Glutamatergic neuron (in vitro differentiated cells): ENCODE measurements around the gene B3GNT3. TPM values are rescaled to one million over a fixed set of nuclear protein-coding genes. Genes with fewer than 3 reads are reported as not detected.

Experiments
- DNase-seq: peaks from one replicate; pipeline ENCODE4 v3.0.0; 2022
- H3K27ac Mint-ChIP-seq: one replicate; pipeline ENCODE4 v1.8.0; 2020; ENCODE audit warnings: mild to moderate bottlenecking, mixed read lengths, inconsistent platforms; ENCODE audit not compliant: unreplicated experiment
- H3K27me3 Mint-ChIP-seq: one replicate; pipeline ENCODE4 v1.8.0; 2020; ENCODE audit warnings: mild to moderate bottlenecking, moderate library complexity, mixed read lengths, inconsistent platforms; ENCODE audit not compliant: unreplicated experiment
- H3K36me3 Mint-ChIP-seq: one replicate; pipeline ENCODE4 v1.8.0; 2020; ENCODE audit warnings: mild to moderate bottlenecking, mixed read lengths, inconsistent platforms; ENCODE audit not compliant: unreplicated experiment
- H3K4me1 Mint-ChIP-seq: one replicate; pipeline ENCODE4 v1.8.0; 2020; ENCODE audit warnings: mild to moderate bottlenecking, low read depth, mixed read lengths, inconsistent platforms; ENCODE audit not compliant: unreplicated experiment
- H3K4me3 Mint-ChIP-seq: one replicate; pipeline ENCODE4 v1.8.0; 2020; ENCODE audit warnings: mild to moderate bottlenecking, mixed read lengths, inconsistent platforms; ENCODE audit not compliant: unreplicated experiment
- H3K9me3 Mint-ChIP-seq: one replicate; pipeline ENCODE4 v1.8.0; 2020; ENCODE audit warnings: mild to moderate bottlenecking, moderate library complexity, mixed read lengths, inconsistent platforms; ENCODE audit not compliant: unreplicated experiment
- total RNA-seq: library from RNA; stranded (reverse); fragmentation: NEBNext Ultra II Directional; extraction: Animal tissue kit (Norgen Biotek cat#: 25700); gene quantifications from one replicate; pipeline ENCODE4 v1.2.1, GENCODE V29; 2021; ENCODE audit not compliant: unreplicated experiment
- TF ChIP-seq, protein P1 (sequence below): fragments of 200-600 bp; sonication (generic); IDR thresholded peaks from one replicate; pipeline ENCODE4 v1.5.0; 2021; ENCODE audit not compliant: partially characterized antibody, unreplicated experiment

The B3GNT3 gene
- total RNA-seq, 1 donor from 2014 or later: not detected

DNA sequence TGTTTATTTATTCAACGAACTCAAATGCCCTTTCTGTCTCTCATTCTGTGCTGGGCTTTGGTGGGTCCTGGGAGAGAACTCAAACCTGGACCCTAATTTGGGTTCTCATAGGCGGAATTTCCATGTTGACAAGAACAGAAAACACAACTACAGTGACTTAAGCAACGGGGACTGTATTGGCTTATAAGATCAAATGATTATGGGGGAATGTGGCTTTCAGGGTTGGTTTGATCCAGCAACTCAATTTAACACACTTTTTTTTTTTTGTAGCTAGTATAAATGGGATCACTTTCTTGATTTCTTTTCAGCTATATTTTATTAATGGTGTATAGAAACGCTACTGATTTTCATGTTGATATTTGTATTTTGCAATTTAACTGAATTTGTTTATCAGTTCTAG lies 33.8 kb upstream of the B3GNT3 start:
- H3K4me1 Mint-ChIP-seq: peaks cover 5% of the 10 kb centered on the region
- H3K36me3 Mint-ChIP-seq: no peaks in the 10 kb centered on the region
- H3K27ac Mint-ChIP-seq: peak overlapping the region; percentile 22
- peaks cover 2% of the 10 kb centered on the region for H3K27me3 Mint-ChIP-seq
- no peak for DNase-seq
- no peak overlapping the region for H3K4me3 Mint-ChIP-seq
- TF ChIP-seq, protein P1, sequence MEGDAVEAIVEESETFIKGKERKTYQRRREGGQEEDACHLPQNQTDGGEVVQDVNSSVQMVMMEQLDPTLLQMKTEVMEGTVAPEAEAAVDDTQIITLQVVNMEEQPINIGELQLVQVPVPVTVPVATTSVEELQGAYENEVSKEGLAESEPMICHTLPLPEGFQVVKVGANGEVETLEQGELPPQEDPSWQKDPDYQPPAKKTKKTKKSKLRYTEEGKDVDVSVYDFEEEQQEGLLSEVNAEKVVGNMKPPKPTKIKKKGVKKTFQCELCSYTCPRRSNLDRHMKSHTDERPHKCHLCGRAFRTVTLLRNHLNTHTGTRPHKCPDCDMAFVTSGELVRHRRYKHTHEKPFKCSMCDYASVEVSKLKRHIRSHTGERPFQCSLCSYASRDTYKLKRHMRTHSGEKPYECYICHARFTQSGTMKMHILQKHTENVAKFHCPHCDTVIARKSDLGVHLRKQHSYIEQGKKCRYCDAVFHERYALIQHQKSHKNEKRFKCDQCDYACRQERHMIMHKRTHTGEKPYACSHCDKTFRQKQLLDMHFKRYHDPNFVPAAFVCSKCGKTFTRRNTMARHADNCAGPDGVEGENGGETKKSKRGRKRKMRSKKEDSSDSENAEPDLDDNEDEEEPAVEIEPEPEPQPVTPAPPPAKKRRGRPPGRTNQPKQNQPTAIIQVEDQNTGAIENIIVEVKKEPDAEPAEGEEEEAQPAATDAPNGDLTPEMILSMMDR: no peak
- H3K9me3 Mint-ChIP-seq: peaks cover 10% of the 10 kb centered on the region

GRCh38 chr19:17762505-17763229 lies 32.3 kb upstream of the B3GNT3 start:
- TF ChIP-seq, protein P1: no peak

GRCh38 chr19:17764348-17764747 lies 30.6 kb upstream of the B3GNT3 start:
- Mint-ChIP-seq H3K27me3 (peaks cover 2% of the 10 kb centered on the region), H3K27ac (no peak overlapping the region), H3K36me3 (no peaks in the 10 kb centered on the region), H3K9me3 (peaks cover 5% of the 10 kb centered on the region), H3K4me1 (peaks cover 2% of the 10 kb centered on the region), H3K4me3 (no peak overlapping the region)
- TF ChIP-seq, protein P1: no peak
- DNase-seq: no peak

More at GRCh38 chr19:17762505-17763229, 32.3 kb upstream of the B3GNT3 start:
- DNase-seq: peak; percentile 83
- Mint-ChIP-seq H3K27ac (peak overlapping the region; percentile 94), H3K4me3 (peak overlapping the region; percentile 78), H3K27me3 (peaks cover 2% of the 10 kb centered on the region), H3K9me3 (peaks cover 8% of the 10 kb centered on the region), H3K4me1 (peaks cover 2% of the 10 kb centered on the region), H3K36me3 (no peaks in the 10 kb centered on the region)

GRCh38 chr19:17765069-17765618 lies 29.8 kb upstream of the B3GNT3 start:
- Mint-ChIP-seq H3K27me3 (peaks cover 2% of the 10 kb centered on the region), H3K9me3 (peaks cover 5% of the 10 kb centered on the region), H3K27ac (no peak overlapping the region), H3K4me1 (peaks cover 2% of the 10 kb centered on the region), H3K4me3 (no peak overlapping the region), H3K36me3 (no peaks in the 10 kb centered on the region)
- DNase-seq: no peak
- TF ChIP-seq, protein P1: no peak

DNA sequence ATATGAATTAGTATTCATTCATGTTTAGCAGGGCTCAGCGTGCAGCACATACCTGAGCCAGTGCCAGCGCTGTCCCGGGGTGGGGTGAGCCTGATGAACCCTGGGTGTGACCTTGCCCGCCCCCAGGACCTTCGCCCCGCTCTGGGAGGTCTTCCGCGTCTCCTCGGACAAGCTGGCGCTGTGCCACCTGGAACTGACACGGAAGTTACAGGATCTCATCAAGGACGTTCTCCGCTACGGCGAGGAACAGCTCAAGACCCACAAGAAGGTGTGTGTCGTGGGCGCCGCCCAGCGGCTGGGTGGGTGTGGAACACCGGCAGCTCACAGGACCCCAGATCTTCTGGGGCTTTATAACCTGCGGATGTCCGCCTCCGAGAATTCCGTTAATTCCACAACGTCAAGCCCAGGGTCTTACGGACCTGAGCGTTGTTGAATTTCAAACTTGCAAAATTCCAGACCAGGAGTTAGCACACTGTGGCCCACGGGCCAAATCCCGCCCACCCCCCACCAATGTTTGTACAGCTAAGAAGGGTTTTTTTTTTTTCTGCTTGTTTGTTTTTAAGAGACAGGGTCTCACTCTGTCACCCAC lies 28.3 kb upstream of the B3GNT3 start:
- peaks cover 2% of the 10 kb centered on the region for H3K27me3 Mint-ChIP-seq
- no peaks in the 10 kb centered on the region for H3K36me3 Mint-ChIP-seq
- H3K4me1 Mint-ChIP-seq: peaks cover 2% of the 10 kb centered on the region
- peak; percentile 91 for DNase-seq
- no peak overlapping the region for H3K4me3 Mint-ChIP-seq
- TF ChIP-seq, protein P1: peak; percentile 75
- no peak overlapping the region for H3K27ac Mint-ChIP-seq
- peaks cover 5% of the 10 kb centered on the region for H3K9me3 Mint-ChIP-seq
